ENCODE measurements around the gene DDX42. TPM values are rescaled to one million over a fixed set of nuclear protein-coding genes. Genes with fewer than 3 reads are reported as not detected.

The DDX42 gene
- total and polyA plus RNA-seq, 2 of the 13 experiments (the other 11 are each of a cell fraction or from before 2014, with no cell fraction given): 87.2 to 92.9 TPM

- TF ChIP-seq, protein P1, sequence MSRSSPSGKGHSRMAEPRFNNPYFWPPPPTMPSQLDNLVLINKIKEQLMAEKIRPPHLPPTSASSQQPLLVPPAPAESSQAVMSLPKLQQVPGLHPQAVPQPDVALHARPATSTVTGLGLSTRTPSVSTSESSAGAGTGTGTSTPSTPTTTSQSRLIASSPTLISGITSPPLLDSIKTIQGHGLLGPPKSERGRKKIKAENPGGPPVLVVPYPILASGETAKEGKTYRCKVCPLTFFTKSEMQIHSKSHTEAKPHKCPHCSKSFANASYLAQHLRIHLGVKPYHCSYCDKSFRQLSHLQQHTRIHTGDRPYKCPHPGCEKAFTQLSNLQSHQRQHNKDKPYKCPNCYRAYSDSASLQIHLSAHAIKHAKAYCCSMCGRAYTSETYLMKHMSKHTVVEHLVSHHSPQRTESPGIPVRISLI (CRISPR knock-in tag; IDR thresholded peaks at IDR 0.05; ENCODE audit: borderline replicate concordance): peak; percentile 58; the same call in 1 of the 2 replicates
- TF ChIP-seq ZNF670 (CRISPR knock-in tag; IDR thresholded peaks at IDR 0.05; ENCODE audit: borderline replicate concordance) (peak; percentile 81; the same call in 1 of the 2 replicates), ZNF12 (CRISPR knock-in tag; IDR thresholded peaks at IDR 0.05) (peak; percentile 53; the same call in 1 of the 2 replicates), GMEB2 (CRISPR knock-in tag; IDR thresholded peaks at IDR 0.05; ENCODE audit: low read depth) (peak; percentile 90), MAFK (conservative IDR thresholded peaks at IDR 0.05 in 1 of 2, IDR thresholded peaks at IDR 0.05 in 1 of 2; ENCODE audit: low read length in 2 of 2) (no peak), FOXP1 (IDR thresholded peaks at IDR 0.05) (no peak), FOXP1 (CRISPR knock-in tag; IDR thresholded peaks at IDR 0.05) (no peak), AHR (CRISPR knock-in tag; IDR thresholded peaks at IDR 0.05) (peak; percentile 77), MIER3 (CRISPR knock-in tag; IDR thresholded peaks at IDR 0.05; ENCODE audit: borderline replicate concordance) (peak; percentile 90; the same call in 1 of the 2 replicates), ZNF720 (CRISPR knock-in tag; IDR thresholded peaks at IDR 0.05) (0 out of 2 replicates have a peak, but pooled peaks have one; percentile 56), ZNF549 (CRISPR knock-in tag; IDR thresholded peaks at IDR 0.05) (0 out of 2 replicates have a peak, but pooled peaks have one; percentile 78), TAF15 (IDR thresholded peaks at IDR 0.05; ENCODE audit: low read depth, low read length, poor library complexity, severe bottlenecking) (peak; percentile 83), HNRNPH1 (optimal IDR thresholded peaks at IDR 0.05; ENCODE audit: low read depth, low read length) (peak; percentile 95), ZNF775 (CRISPR knock-in tag; IDR thresholded peaks at IDR 0.05; ENCODE audit: borderline replicate concordance) (0 out of 2 replicates have a peak, but pooled peaks have one; percentile 59), GZF1 (CRISPR knock-in tag; IDR thresholded peaks at IDR 0.05) (peak; percentile 88)
- TF ChIP-seq, protein P2, sequence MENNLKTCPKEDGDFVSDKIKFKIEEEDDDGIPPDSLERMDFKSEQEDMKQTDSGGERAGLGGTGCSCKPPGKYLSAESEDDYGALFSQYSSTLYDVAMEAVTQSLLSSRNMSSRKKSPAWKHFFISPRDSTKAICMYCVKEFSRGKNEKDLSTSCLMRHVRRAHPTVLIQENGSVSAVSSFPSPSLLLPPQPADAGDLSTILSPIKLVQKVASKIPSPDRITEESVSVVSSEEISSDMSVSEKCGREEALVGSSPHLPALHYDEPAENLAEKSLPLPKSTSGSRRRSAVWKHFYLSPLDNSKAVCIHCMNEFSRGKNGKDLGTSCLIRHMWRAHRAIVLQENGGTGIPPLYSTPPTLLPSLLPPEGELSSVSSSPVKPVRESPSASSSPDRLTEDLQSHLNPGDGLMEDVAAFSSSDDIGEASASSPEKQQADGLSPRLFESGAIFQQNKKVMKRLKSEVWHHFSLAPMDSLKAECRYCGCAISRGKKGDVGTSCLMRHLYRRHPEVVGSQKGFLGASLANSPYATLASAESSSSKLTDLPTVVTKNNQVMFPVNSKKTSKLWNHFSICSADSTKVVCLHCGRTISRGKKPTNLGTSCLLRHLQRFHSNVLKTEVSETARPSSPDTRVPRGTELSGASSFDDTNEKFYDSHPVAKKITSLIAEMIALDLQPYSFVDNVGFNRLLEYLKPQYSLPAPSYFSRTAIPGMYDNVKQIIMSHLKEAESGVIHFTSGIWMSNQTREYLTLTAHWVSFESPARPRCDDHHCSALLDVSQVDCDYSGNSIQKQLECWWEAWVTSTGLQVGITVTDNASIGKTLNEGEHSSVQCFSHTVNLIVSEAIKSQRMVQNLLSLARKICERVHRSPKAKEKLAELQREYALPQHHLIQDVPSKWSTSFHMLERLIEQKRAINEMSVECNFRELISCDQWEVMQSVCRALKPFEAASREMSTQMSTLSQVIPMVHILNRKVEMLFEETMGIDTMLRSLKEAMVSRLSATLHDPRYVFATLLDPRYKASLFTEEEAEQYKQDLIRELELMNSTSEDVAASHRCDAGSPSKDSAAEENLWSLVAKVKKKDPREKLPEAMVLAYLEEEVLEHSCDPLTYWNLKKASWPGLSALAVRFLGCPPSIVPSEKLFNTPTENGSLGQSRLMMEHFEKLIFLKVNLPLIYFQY (CRISPR knock-in tag; IDR thresholded peaks at IDR 0.05; ENCODE audit: borderline replicate concordance): peak; percentile 99
- TF ChIP-seq, protein P3, sequence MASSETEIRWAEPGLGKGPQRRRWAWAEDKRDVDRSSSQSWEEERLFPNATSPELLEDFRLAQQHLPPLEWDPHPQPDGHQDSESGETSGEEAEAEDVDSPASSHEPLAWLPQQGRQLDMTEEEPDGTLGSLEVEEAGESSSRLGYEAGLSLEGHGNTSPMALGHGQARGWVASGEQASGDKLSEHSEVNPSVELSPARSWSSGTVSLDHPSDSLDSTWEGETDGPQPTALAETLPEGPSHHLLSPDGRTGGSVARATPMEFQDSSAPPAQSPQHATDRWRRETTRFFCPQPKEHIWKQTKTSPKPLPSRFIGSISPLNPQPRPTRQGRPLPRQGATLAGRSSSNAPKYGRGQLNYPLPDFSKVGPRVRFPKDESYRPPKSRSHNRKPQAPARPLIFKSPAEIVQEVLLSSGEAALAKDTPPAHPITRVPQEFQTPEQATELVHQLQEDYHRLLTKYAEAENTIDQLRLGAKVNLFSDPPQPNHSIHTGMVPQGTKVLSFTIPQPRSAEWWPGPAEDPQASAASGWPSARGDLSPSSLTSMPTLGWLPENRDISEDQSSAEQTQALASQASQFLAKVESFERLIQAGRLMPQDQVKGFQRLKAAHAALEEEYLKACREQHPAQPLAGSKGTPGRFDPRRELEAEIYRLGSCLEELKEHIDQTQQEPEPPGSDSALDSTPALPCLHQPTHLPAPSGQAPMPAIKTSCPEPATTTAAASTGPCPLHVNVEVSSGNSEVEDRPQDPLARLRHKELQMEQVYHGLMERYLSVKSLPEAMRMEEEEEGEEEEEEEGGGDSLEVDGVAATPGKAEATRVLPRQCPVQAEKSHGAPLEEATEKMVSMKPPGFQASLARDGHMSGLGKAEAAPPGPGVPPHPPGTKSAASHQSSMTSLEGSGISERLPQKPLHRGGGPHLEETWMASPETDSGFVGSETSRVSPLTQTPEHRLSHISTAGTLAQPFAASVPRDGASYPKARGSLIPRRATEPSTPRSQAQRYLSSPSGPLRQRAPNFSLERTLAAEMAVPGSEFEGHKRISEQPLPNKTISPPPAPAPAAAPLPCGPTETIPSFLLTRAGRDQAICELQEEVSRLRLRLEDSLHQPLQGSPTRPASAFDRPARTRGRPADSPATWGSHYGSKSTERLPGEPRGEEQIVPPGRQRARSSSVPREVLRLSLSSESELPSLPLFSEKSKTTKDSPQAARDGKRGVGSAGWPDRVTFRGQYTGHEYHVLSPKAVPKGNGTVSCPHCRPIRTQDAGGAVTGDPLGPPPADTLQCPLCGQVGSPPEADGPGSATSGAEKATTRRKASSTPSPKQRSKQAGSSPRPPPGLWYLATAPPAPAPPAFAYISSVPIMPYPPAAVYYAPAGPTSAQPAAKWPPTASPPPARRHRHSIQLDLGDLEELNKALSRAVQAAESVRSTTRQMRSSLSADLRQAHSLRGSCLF (CRISPR knock-in tag; IDR thresholded peaks at IDR 0.05; ENCODE audit: borderline replicate concordance): 0 out of 2 replicates have a peak, but pooled peaks have one; percentile 70
These were observed 464 bp upstream of the DDX42 start, which contains the start of gene CCDC47 (continued) for GRCh38 chr17:63773272-63774140.
